ENCODE results near the gene FAM169A. TPM values are rescaled to one million over a fixed set of nuclear protein-coding genes. Genes with fewer than 3 reads are reported as not detected.

Gene FAM169A
- total and polyA plus RNA-seq, 2 donors (not counting 1 experiment from before 2014, with no cell fraction given) = 2.1 to 9.4 TPM

GRCh38 chr5:74822288-74822687 lies 43.9 kb downstream of the FAM169A start:
- intact Hi-C loops (cut with micrococcal nuclease) = no loop called here
- CTCF ChIA-PET = no interaction called here
- Histone ChIP-seq H2AFZ (ENCODE audit: insufficient read depth, low read depth, low read length, poor library complexity, severe bottlenecking) (no peak overlapping the region), H3K79me2 (ENCODE audit: control insufficient read depth, insufficient read depth, low read length) (no peaks in the 10 kb centered on the region), H3K9ac (ENCODE audit: low read length) (no peak overlapping the region), H3K9me3 (ENCODE audit: control extremely low read depth in 1 of 3, control insufficient read depth in 2 of 3, insufficient read depth in 1 of 3, low read length in 2 of 3) (no peaks in the 10 kb centered on the region), H3K27me3 (replicated peaks in 1 of 4; ENCODE audit: control extremely low read depth in 1 of 4, control insufficient read depth in 3 of 4, insufficient read depth in 4 of 4, low read length in 3 of 4) (no peaks in the 10 kb centered on the region), H3K4me2 (replicated peaks; ENCODE audit: low read depth, low read length, poor library complexity, severe bottlenecking) (no peak overlapping the region), H3K4me3 (ENCODE audit: control extremely low read depth in 1 of 5, extremely low read depth in 1 of 5, insufficient read depth in 1 of 5, low read depth in 2 of 5, low read length in 4 of 5) (no peak overlapping the region), H3K4me1 (ENCODE audit: control insufficient read depth in 2 of 2, insufficient read depth in 2 of 2, low read length in 2 of 2) (no peaks in the 10 kb centered on the region), H3K36me3 (replicated peaks in 1 of 2; ENCODE audit: control extremely low read depth in 1 of 2, control insufficient read depth in 1 of 2, extremely low read depth in 1 of 2, insufficient read depth in 2 of 2, low read length in 1 of 2) (no peaks in the 10 kb centered on the region), H3K27ac (ENCODE audit: low read length in 2 of 2) (no peak overlapping the region), H4K20me1 (ENCODE audit: control insufficient read depth, insufficient read depth, low read length, poor library complexity, severe bottlenecking) (no peaks in the 10 kb centered on the region)
- WGBS (ENCODE audit: insufficient coverage) = 100% methylated on average over 1 of the region's 1 CpG
- Mint-ChIP-seq H3K4me1 (no peaks in the 10 kb centered on the region), H3K27me3 (no peaks in the 10 kb centered on the region), H3K4me3 (no peak overlapping the region), H3K27ac (no peak overlapping the region), H3K9me3 (ENCODE audit: insufficient read depth) (no peaks in the 10 kb centered on the region)
- POLR2A ChIA-PET = no interaction called here
- TF ChIP-seq CTCF (IDR thresholded peaks at IDR 0.05) (no peak), EZH2 (IDR thresholded peaks at IDR 0.05; ENCODE audit: borderline replicate concordance, insufficient read depth, low read depth, low read length, poor library complexity, severe bottlenecking) (no peak)
- DNase-seq = no peak
- no peak for ATAC-seq (ENCODE audit: low read depth)

GRCh38 chr5:74816875-74817274 lies 49.3 kb downstream of the FAM169A start:
- Mint-ChIP-seq H3K4me3 (no peak overlapping the region), H3K27ac (no peak overlapping the region), H3K9me3 (ENCODE audit: insufficient read depth) (no peaks in the 10 kb centered on the region), H3K27me3 (no peaks in the 10 kb centered on the region), H3K4me1 (no peaks in the 10 kb centered on the region)
- WGBS (ENCODE audit: insufficient coverage) = no CpG with 5 or more reads among the region's 1 CpG
- H3K79me2 ChIP-seq (ENCODE audit: control insufficient read depth, insufficient read depth, low read length) = no peaks in the 10 kb centered on the region
- no peaks in the 10 kb centered on the region for H3K9me3 ChIP-seq (ENCODE audit: control extremely low read depth in 1 of 3, control insufficient read depth in 2 of 3, insufficient read depth in 1 of 3, low read length in 2 of 3)
- no peak overlapping the region for H2AFZ ChIP-seq (ENCODE audit: insufficient read depth, low read depth, low read length, poor library complexity, severe bottlenecking)
- no peak for ATAC-seq (ENCODE audit: low read depth)
- H4K20me1 ChIP-seq (ENCODE audit: control insufficient read depth, insufficient read depth, low read length, poor library complexity, severe bottlenecking) = no peaks in the 10 kb centered on the region
- H3K4me2 ChIP-seq (replicated peaks; ENCODE audit: low read depth, low read length, poor library complexity, severe bottlenecking) = no peak overlapping the region
- DNase-seq = no peak
- intact Hi-C loops (cut with micrococcal nuclease) = no loop called here
- no peak overlapping the region for H3K9ac ChIP-seq (ENCODE audit: low read length)
- H3K27me3 ChIP-seq (replicated peaks in 1 of 4; ENCODE audit: control extremely low read depth in 1 of 4, control insufficient read depth in 3 of 4, insufficient read depth in 4 of 4, low read length in 3 of 4) = no peaks in the 10 kb centered on the region
- peaks cover 0 to 2% of the 10 kb centered on the region in 2 experiments for H3K36me3 ChIP-seq (replicated peaks in 1 of 2; ENCODE audit: control extremely low read depth in 1 of 2, control insufficient read depth in 1 of 2, extremely low read depth in 1 of 2, insufficient read depth in 2 of 2, low read length in 1 of 2)
- POLR2A ChIA-PET = no interaction called here
- CTCF ChIA-PET = no interaction called here
- TF ChIP-seq CTCF (IDR thresholded peaks at IDR 0.05) (no peak), EZH2 (IDR thresholded peaks at IDR 0.05; ENCODE audit: borderline replicate concordance, insufficient read depth, low read depth, low read length, poor library complexity, severe bottlenecking) (no peak)
- H3K4me3 ChIP-seq (ENCODE audit: control extremely low read depth in 1 of 5, extremely low read depth in 1 of 5, insufficient read depth in 1 of 5, low read depth in 2 of 5, low read length in 4 of 5) = no peak overlapping the region
- no peak overlapping the region for H3K27ac ChIP-seq (ENCODE audit: low read length in 2 of 2)
- H3K4me1 ChIP-seq (ENCODE audit: control insufficient read depth in 2 of 2, insufficient read depth in 2 of 2, low read length in 2 of 2) = no peaks in the 10 kb centered on the region
